SHP77 (cell line): ENCODE data around the gene DSCAM.

Source experiments
- DNase-seq, 2 experiments: peaks; one replicate each; lab custom pipeline; 2025; lab: John Stamatoyannopoulos, UW

DSCAM gene

GRCh38 chr21:40766381-40766780 lies 80.6 kb downstream of the DSCAM start:
- DNase-seq, result no peak

- DNase-seq, result no peak
Measured at GRCh38 chr21:40765811-40766210, 81.1 kb downstream of the DSCAM start.

GRCh38 chr21:40760821-40761220 lies 86.1 kb downstream of the DSCAM start:
- no peak for DNase-seq

- no peak for DNase-seq
Measured at GRCh38 chr21:40759061-40759460, 87.9 kb downstream of the DSCAM start.

- DNase-seq, result no peak
Measured at GRCh38 chr21:40757366-40757765, 89.6 kb downstream of the DSCAM start.

- DNase-seq, result no peak
Measured at GRCh38 chr21:40754466-40754865, 92.5 kb downstream of the DSCAM start.

- DNase-seq, result no peak
Measured at GRCh38 chr21:40753756-40754155, 93.2 kb downstream of the DSCAM start.

- DNase-seq, result no peak
Measured at GRCh38 chr21:40752125-40752524, 94.8 kb downstream of the DSCAM start.

GRCh38 chr21:40751221-40751620 lies 95.7 kb downstream of the DSCAM start:
- DNase-seq, result no peak

- DNase-seq, result no peak
Measured at GRCh38 chr21:40736145-40736544, 110.8 kb downstream of the DSCAM start.

GRCh38 chr21:40733024-40733397 lies 113.9 kb downstream of the DSCAM start:
- DNase-seq, result no peak

GRCh38 chr21:40732253-40733023 lies 114.5 kb downstream of the DSCAM start:
- DNase-seq, result no peak

GRCh38 chr21:40731206-40731605 lies 115.8 kb downstream of the DSCAM start:
- DNase-seq, result no peak

GRCh38 chr21:40730426-40730800 lies 116.5 kb downstream of the DSCAM start:
- DNase-seq, result no peak

GRCh38 chr21:40729761-40730425 lies 117.1 kb downstream of the DSCAM start:
- no peak for DNase-seq

- no peak for DNase-seq
Measured at GRCh38 chr21:40723966-40724365, 123.0 kb downstream of the DSCAM start.

GRCh38 chr21:40723317-40723716 lies 123.6 kb downstream of the DSCAM start:
- no peak for DNase-seq

- no peak for DNase-seq
Measured at GRCh38 chr21:40719615-40720014, 127.3 kb downstream of the DSCAM start.

GRCh38 chr21:40717028-40717427 lies 129.9 kb downstream of the DSCAM start:
- DNase-seq, result no peak

GRCh38 chr21:40714536-40714935 lies 132.4 kb downstream of the DSCAM start:
- no peak for DNase-seq

GRCh38 chr21:40707656-40708244 lies 139.2 kb downstream of the DSCAM start:
- DNase-seq, result no peak

- no peak for DNase-seq
Measured at GRCh38 chr21:40706806-40707655, 139.9 kb downstream of the DSCAM start.
